RWPE2 (cell line): Measurements from ENCODE around the gene OR3A1.
"Not testable (repeated sequence)": the region's sequence is repeated elsewhere in the genome, so short reads cannot be mapped to it uniquely, and the experiment has no call there.

Experiments
- ATAC-seq: fragments of 200-7000 bp; cut with Tn5 transposase; 3 replicates; pipeline ENCODE4 v1.9.1; 2021; ENCODE audit warnings: low read depth
- DNase-seq: peaks from one replicate; pipeline ENCODE4 v3.0.0-alpha.2; 2020; ENCODE audit warnings: low spot score
- H3K27ac ChIP-seq: fragments of 450-650 bp; 2 replicates; pipeline ENCODE4 v1.5.1; 2017; ENCODE audit warnings: mild to moderate bottlenecking; ENCODE audit not compliant: poor library complexity, severe bottlenecking
- H3K27me3 ChIP-seq: fragments of 250-450 bp; sonication (Bioruptor Pico); 2 replicates; pipeline ENCODE4 v1.5.1; 2021; ENCODE audit warnings: mild to moderate bottlenecking, moderate library complexity; ENCODE audit not compliant: insufficient read depth, poor library complexity, severe bottlenecking
- H3K36me3 ChIP-seq: fragments of 250-450 bp; sonication (Bioruptor Pico); 2 replicates; pipeline ENCODE4 v1.5.1; 2020; ENCODE audit warnings: low read depth, mild to moderate bottlenecking, moderate library complexity
- H3K4me1 ChIP-seq: fragments of 250-450 bp; sonication (Bioruptor Pico); 2 replicates; pipeline ENCODE4 v1.5.1; 2021; ENCODE audit warnings: mild to moderate bottlenecking, moderate library complexity; ENCODE audit not compliant: insufficient read depth, poor library complexity, severe bottlenecking
- H3K4me3 ChIP-seq: fragments of 250-450 bp; sonication (Bioruptor Pico); 2 replicates; pipeline ENCODE4 v1.5.1; 2021; ENCODE audit warnings: mild to moderate bottlenecking, moderate library complexity; ENCODE audit not compliant: severe bottlenecking
- H3K9me3 ChIP-seq: fragments of 250-450 bp; sonication (Bioruptor Pico); 2 replicates; pipeline ENCODE4 v1.5.1; 2021; ENCODE audit warnings: mild to moderate bottlenecking, moderate library complexity; ENCODE audit not compliant: severe bottlenecking
- TF ChIP-seq, protein P1 (sequence below): fragments of 450-650 bp; IDR thresholded peaks from one replicate; pipeline ENCODE4 v1.5.1; 2017; ENCODE audit warnings: mild to moderate bottlenecking, moderate library complexity; ENCODE audit not compliant: poor library complexity, severe bottlenecking

Gene OR3A1

DNA sequence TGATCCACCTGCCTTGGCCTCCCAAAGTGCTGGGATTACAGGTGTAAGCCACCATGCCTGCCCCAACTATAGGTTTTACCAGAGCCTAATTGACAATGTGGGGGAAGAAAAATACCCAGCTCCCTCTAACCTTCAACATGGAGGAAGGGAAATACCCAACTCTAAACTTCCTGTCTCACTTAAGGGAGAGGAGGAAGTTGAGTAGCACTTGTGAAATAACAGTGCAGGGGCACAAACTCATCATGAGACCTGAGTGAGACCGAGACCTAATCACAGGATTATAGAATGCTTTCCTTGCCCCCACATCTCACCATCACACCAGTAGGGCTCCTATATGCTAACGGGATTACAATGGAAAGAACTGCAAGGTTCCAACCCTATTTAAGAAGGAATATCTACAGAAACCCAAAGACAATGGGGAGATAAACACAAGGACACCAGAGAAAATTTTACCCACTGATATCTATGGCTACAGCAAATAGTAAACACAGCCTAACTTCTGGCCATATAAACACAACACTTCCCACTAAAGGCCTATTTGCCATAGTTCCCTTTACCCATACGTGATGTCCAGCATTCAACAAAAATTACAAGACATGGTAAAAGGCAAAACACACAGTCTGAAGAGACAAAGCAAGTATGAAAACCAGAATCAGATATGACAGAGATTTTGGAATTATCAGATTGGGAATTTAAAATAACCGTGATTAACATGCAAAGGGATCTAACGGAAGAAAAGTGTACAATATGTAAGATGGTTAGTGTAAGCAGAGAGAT is 26.9 kb downstream of the OR3A1 start:
- DNase-seq (no peak), ATAC-seq (no peak)
- no peaks in the 10 kb centered on the region for H3K4me1 ChIP-seq
- H3K9me3 ChIP-seq: no peaks in the 10 kb centered on the region
- H3K27me3 ChIP-seq: no peaks in the 10 kb centered on the region
- TF ChIP-seq, protein P1, sequence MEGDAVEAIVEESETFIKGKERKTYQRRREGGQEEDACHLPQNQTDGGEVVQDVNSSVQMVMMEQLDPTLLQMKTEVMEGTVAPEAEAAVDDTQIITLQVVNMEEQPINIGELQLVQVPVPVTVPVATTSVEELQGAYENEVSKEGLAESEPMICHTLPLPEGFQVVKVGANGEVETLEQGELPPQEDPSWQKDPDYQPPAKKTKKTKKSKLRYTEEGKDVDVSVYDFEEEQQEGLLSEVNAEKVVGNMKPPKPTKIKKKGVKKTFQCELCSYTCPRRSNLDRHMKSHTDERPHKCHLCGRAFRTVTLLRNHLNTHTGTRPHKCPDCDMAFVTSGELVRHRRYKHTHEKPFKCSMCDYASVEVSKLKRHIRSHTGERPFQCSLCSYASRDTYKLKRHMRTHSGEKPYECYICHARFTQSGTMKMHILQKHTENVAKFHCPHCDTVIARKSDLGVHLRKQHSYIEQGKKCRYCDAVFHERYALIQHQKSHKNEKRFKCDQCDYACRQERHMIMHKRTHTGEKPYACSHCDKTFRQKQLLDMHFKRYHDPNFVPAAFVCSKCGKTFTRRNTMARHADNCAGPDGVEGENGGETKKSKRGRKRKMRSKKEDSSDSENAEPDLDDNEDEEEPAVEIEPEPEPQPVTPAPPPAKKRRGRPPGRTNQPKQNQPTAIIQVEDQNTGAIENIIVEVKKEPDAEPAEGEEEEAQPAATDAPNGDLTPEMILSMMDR: no peak
- no peak overlapping the region for H3K4me3 ChIP-seq
- no peaks in the 10 kb centered on the region for H3K36me3 ChIP-seq
- H3K27ac ChIP-seq: no peak overlapping the region

DNA sequence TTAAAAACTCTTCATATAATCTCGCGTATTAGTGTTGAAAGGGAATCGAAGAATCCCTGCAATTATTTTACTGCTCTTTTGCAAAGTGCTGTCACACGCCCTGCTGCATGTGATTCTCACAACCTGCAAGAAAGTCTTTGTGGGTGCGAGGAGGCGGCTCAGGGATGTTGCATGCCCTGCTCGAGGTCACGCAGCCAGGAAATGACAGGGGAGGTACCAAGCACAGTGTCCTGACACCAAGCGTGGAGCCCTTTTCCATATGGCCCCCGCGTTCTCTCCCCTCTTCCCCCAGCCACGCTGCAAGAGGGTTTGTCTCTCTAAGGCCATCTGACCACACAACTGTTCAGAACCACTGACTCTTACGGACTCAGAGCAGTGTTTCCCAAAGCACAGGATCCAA is 37.6 kb downstream of the OR3A1 start:
- H3K9me3 ChIP-seq: no peaks in the 10 kb centered on the region
- no peak for DNase-seq
- no peak overlapping the region for H3K4me3 ChIP-seq
- TF ChIP-seq, protein P1: no peak
- H3K27me3 ChIP-seq: peaks cover 6% of the 10 kb centered on the region
- no peak overlapping the region for H3K27ac ChIP-seq
- no peaks in the 10 kb centered on the region for H3K36me3 ChIP-seq
- no peak for ATAC-seq
- no peaks in the 10 kb centered on the region for H3K4me1 ChIP-seq

GRCh38 chr17:3260163-3260562 is 38.0 kb downstream of the OR3A1 start:
- DNase-seq (no peak), ATAC-seq (no peak)
- H3K27me3 ChIP-seq: peaks cover 6% of the 10 kb centered on the region
- H3K4me1 ChIP-seq: no peaks in the 10 kb centered on the region
- H3K36me3 ChIP-seq: no peaks in the 10 kb centered on the region
- TF ChIP-seq, protein P1: no peak
- H3K9me3 ChIP-seq: no peaks in the 10 kb centered on the region
- no peak overlapping the region for H3K4me3 ChIP-seq
- no peak overlapping the region for H3K27ac ChIP-seq

- ATAC-seq (no peak), DNase-seq (no peak)
- Histone ChIP-seq H3K27ac (no peak overlapping the region), H3K9me3 (no peaks in the 10 kb centered on the region), H3K4me3 (no peak overlapping the region), H3K27me3 (no peaks in the 10 kb centered on the region), H3K36me3 (no peaks in the 10 kb centered on the region), H3K4me1 (no peaks in the 10 kb centered on the region)
- TF ChIP-seq, protein P1: no peak
Measured at GRCh38 chr17:3256575-3256974, 41.6 kb downstream of the OR3A1 start.

GRCh38 chr17:3249013-3249412 is 49.1 kb downstream of the OR3A1 start:
- not testable (repeated sequence) for H3K4me1 ChIP-seq, H3K4me3 ChIP-seq, ATAC-seq, DNase-seq, H3K27ac ChIP-seq, H3K27me3 ChIP-seq, H3K9me3 ChIP-seq, H3K36me3 ChIP-seq

GRCh38 chr17:3244841-3245240 is 53.3 kb downstream of the OR3A1 start:
- not testable (repeated sequence) for H3K4me3 ChIP-seq, DNase-seq, ATAC-seq, H3K4me1 ChIP-seq, H3K9me3 ChIP-seq, H3K27me3 ChIP-seq, H3K36me3 ChIP-seq, H3K27ac ChIP-seq

- not testable (repeated sequence) for H3K9me3 ChIP-seq, H3K27me3 ChIP-seq, H3K4me1 ChIP-seq, H3K4me3 ChIP-seq, H3K27ac ChIP-seq, ATAC-seq, DNase-seq, H3K36me3 ChIP-seq
Measured at GRCh38 chr17:3241044-3241443, 57.1 kb downstream of the OR3A1 start.
